SK-MEL-5 (cell line): Measurements from ENCODE around the gene FAAP20. TPM values are rescaled to one million over a fixed set of nuclear protein-coding genes. Genes with fewer than 3 reads are reported as not detected.

ENCODE experiments used
- DNase-seq: peaks from one replicate; pipeline ENCODE4 v3.0.0-alpha.2; 2016; ENCODE audit warnings: low read depth, low spot score
- in situ Hi-C: cut with HindIII; loops from 2 replicates; pipeline ENCODE4 v1.10.0; 2016; ENCODE audit warnings: low sequenced_read_pairs, high pct_unique_total_duplicates, low pct_unique_long_range_greater_than_20kb
- total RNA-seq: library from RNA; depleted of rRNA; stranded (reverse); fragments of >200 nt; shearing (Covaris generic); gene quantifications from 2 replicates; pipeline ENCODE4 v1.2.3, GENCODE V29; 2014

FAAP20 gene
- total RNA-seq, 1 experiment from 2014 or later, result 33.0 TPM

DNA sequence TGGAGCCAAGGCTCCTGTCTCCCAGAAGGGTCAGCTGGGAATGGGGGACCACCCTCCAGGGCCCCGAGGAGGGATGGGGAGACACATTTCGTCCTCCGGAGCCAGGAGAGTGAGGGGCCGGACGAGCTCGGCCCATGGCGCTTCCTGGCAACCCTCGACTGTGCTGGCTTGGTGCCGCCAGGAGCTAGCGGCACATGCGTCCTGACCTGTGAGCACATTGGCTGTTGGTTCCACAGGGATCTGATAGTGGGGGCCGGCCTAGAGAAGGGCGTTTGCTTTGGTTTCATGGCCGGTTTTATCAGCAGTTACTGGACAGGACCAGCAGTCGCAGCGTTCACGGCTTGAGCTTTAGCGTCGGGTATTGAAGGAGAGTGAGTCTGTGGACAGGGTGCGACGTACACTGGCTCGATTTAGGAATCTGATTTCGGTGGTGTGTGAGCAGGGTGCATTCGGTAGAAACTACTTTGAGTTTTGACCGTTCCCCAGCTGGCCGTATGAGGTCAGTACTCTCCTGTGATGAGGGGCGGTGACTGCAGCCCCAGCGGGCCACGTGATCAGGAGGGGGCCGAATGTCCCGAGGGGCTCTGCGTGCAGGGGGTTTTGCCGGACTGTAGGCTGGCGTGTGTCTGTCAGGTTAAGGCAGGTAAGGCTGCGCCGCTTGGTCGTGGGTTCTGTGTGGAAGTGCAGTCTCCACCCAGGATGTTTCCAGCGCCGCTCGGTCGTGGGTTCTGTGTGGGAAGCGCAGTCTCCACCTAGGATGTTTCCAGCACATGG lies 18.7 kb downstream of the FAAP20 start:
- in situ Hi-C loops, result no loop called here
- no peak for DNase-seq

DNA sequence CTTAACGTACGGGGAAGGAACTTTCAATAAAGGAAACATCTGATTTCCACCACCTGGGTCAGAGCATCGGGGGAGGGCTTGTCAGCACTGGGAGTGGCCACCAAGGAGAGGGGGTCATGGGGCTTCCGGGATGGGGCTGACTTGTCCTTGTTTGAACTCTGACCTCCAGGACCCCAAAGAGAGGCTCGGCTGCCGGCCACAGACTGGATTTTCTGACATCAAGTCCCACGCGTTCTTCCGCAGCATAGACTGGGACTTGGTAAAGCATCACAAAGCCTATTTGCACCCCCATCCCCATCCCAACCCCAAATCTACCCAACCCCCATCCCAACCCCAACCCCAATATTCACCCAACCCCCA lies 19.5 kb downstream of the FAAP20 start:
- DNase-seq, result no peak
- in situ Hi-C loops, result no loop called here

DNA sequence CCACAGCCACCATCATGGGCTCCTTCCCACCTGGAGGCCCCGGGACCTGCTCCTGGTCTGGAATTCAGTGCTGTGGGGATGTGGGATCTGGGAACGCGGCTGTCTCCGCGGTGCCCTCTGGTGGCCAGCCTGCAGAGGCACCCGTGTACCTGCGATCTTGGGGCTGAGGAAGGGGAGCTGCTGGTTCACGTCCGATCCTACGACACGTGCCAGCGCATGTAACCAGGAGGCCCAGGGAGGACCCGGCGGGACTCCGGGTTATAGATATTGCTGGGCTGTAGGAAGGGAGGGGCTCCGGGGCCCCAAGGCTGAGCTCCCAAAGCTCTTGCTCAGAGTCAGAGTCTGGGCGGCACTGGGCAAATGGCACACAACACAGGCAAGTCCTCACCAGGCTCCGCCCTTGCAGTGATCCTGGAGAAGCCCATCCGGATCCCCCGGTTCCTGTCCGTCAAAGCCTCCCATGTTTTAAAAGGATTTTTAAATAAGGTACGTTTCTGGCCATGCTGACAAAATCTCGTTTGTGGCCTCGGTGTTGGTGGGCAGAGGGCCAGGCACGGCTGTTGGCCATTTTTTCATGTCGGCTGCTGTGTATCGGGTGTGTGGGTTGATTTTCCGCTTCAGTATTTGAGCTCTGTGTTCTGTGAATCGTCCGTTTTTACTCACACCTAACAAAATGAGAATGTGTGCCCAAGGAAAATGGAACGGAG lies 20.1 kb downstream of the FAAP20 start:
- in situ Hi-C loops, result no loop called here
- peak; percentile 63 for DNase-seq

- no peak for DNase-seq
- in situ Hi-C loops, result no loop called here
Observed at GRCh38 chr1:2173546-2174347, 20.8 kb downstream of the FAAP20 start.

DNA sequence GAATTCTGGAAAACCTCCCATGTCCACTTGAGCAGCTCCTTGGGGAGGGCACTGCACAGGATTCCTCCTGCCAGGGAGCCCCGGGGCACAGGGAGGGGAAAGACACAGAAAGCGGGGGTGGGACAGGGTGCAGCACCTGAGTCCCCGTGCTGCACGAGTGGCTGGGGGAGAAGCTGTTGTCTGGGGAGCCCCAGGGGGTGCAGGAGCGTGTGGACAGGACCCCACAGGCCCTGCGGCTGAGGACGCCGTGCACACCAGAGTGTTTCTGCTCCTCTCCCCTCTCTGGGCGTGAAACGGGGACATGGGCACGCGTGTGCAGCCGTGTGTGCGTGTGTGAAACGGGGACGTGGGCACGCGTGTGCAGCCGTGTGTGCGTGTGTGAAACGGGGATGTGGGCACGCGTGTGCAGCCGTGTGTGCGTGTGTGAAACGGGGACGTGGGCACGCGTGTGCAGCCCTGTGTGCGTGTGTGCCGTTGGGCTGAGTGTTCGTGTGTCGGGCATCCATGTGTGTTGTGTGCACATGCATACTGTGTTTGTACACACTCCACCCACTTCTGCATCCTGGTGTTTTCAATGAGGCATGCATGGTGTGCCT lies 21.9 kb downstream of the FAAP20 start:
- no peak for DNase-seq

DNA sequence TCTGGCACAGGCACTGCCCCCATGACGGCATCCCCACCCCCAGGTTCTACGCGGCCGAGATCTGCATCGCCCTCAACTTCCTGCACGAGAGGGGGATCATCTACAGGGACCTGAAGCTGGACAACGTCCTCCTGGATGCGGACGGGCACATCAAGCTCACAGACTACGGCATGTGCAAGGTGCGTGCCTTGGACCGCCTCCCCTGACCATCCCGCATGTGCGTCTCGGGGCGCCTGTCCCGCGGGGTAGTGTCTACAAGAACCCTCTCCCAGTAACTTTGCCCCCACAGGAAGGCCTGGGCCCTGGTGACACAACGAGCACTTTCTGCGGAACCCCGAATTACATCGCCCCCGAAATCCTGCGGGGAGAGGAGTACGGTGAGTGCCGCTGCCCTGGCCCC lies 22.6 kb downstream of the FAAP20 start:
- no peak for DNase-seq
- in situ Hi-C loops, result no loop called here

More for the DNA sequence above, 21.9 kb downstream of the FAAP20 start:
- in situ Hi-C loops, result no loop called here

- no peak for DNase-seq
- in situ Hi-C loops, result no loop called here
Observed at GRCh38 chr1:2170211-2170610, 24.4 kb downstream of the FAAP20 start.

- in situ Hi-C loops, result no loop called here
Observed at GRCh38 chr1:2169200-2169836, 25.3 kb downstream of the FAAP20 start.

GRCh38 chr1:2168535-2168934 lies 26.0 kb downstream of the FAAP20 start:
- in situ Hi-C loops, result no loop called here
- DNase-seq, result no peak

More at GRCh38 chr1:2169200-2169836, 25.3 kb downstream of the FAAP20 start:
- no peak for DNase-seq

GRCh38 chr1:2168090-2168489 lies 26.5 kb downstream of the FAAP20 start:
- DNase-seq, result no peak
- in situ Hi-C loops, result no loop called here

GRCh38 chr1:2166695-2167094 lies 27.9 kb downstream of the FAAP20 start:
- in situ Hi-C loops, result no loop called here
- no peak for DNase-seq

- peak; percentile 30 for DNase-seq
- in situ Hi-C loops, result no loop called here
Observed at GRCh38 chr1:2166254-2166653, 28.3 kb downstream of the FAAP20 start.

DNA sequence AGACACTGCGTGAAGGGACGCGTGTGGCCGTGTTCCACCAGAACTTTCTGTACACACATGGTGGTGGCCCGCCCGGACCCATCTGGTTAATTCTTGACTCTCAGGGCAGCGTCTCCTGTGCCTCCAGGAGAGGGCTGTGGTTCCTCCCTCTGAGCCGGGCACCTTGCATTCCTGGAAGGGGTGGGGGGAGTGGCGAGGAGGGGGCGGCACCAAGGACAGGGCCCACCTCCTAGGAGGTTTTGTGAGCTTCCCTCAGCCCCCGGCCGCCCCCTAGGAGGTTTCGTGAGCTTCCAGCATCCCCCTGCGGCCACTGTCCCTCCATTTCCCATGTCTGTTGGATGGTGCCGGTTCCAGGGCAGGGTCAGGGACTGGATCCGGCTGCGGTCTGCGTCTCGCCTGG lies 28.9 kb downstream of the FAAP20 start:
- in situ Hi-C loops, result no loop called here
- DNase-seq, result no peak

DNA sequence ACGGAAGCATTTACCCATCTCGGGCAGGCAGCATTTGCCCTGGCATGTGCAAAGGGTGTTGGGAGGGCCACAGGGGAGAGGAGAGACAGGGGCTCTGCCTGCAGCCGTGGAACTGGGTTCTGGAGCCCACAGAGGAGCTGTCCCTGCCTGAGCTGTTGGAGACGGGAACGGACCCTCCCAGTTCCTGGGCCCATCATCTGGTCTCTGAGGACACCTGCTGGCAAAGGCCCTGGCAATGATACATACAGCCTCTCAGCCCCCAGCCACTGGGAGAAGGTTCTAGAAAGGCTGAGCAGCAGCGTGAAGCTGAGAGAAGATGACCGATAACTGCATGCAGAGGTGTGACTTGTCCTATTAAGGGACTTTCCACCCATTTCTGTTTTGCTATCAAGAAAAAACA lies 31.4 kb downstream of the FAAP20 start:
- no peak for DNase-seq
- in situ Hi-C loops, result no loop called here

DNA sequence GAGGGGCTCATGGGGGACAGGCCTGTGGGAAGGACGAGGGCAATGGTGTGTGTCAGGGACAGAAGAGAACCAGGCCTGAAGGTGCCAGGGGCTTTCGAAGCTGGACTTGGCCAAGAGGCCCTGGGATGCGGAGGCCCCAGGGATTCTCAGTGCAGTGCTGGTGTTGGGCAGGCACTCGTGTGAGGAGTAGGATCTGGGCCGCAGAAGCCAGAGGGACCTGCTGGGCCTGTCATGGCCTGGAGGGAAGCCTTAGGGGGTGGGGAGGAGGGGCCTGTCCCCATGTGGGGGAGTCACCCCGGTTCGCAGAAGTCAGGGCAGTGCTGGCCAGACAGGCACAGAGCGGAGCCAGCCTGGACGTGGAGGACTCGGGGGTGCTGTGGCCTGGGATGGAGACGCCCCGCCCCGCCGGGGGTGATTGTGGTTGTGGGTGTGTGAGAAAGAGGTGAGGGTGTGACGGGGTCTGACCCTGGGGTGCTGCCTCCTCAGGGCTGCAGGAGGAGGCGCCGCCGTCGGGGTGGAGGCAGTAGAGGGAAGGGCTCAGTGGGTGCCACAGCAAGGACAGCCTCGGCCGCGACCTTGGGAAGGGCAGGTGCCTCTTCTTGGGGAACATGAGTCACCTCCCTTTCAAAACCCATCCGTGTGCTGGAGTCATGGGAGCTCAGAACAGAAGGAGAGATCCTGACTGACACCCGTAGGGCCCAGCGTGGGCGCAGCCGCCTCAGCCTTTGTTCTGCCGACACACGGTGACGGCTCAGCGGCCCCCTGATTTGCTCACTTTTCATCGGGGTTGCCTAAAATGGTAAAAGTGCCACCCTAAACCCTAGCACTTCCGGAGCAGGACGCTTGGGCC lies 33.9 kb downstream of the FAAP20 start:
- in situ Hi-C loops, result no loop called here
- DNase-seq, result no peak

DNA sequence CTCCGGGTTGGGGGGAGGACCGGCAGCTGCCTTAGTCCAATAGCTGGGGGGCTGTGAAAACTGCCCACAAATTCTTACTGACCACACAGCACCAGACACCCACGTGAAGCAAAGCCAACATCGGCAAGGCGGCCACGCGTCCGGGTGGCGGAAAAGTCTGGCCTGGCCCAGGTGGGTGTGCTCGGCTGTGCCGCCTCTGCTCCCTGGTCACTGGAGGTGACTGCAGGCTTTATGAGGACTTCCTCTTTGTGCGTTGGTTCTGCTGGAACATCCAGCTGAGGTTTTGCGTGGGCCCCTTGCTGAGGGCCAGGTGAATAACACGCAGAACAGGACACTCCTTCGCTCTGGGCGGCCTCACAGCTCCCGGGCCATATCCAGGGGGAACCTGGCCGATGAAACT lies 35.4 kb downstream of the FAAP20 start:
- DNase-seq, result no peak
- in situ Hi-C loops, result no loop called here

GRCh38 chr1:2158272-2158671 lies 36.3 kb downstream of the FAAP20 start:
- in situ Hi-C loops, result no loop called here
- no peak for DNase-seq
